Fibroblast of skin of right quadriceps (primary cell): Measurements from ENCODE around the gene MICAL3.
A peak's percentile ranks its signal among the peaks of the same experiment; 100 is the strongest.

ENCODE experiments used
- DNase-seq: peaks from one replicate; pipeline ENCODE4 v3.0.0-alpha.2; 2013

MICAL3 gene

GRCh38 chr22:17860220-17860965 is 164.0 kb downstream of the MICAL3 start:
- no peak for DNase-seq

GRCh38 chr22:17858033-17858432 is 166.3 kb downstream of the MICAL3 start:
- DNase-seq: no peak

- no peak for DNase-seq
Measured at GRCh38 chr22:17855572-17856290, 168.6 kb downstream of the MICAL3 start.

GRCh38 chr22:17853073-17853472 is 171.3 kb downstream of the MICAL3 start:
- DNase-seq: peak; percentile 61

- no peak for DNase-seq
Measured at GRCh38 chr22:17851759-17852158, 172.6 kb downstream of the MICAL3 start.

GRCh38 chr22:17847360-17848078 is 176.8 kb downstream of the MICAL3 start:
- DNase-seq: no peak

GRCh38 chr22:17846326-17846992 is 177.9 kb downstream of the MICAL3 start:
- peak; percentile 18 for DNase-seq

GRCh38 chr22:17845790-17846189 is 178.6 kb downstream of the MICAL3 start:
- DNase-seq: peak; percentile 19

GRCh38 chr22:17845327-17845726 is 179.0 kb downstream of the MICAL3 start:
- no peak for DNase-seq

GRCh38 chr22:17844150-17844549 is 180.2 kb downstream of the MICAL3 start:
- no peak for DNase-seq

- DNase-seq: no peak
Measured at GRCh38 chr22:17842386-17842785, 182.0 kb downstream of the MICAL3 start.

- DNase-seq: no peak
Measured at GRCh38 chr22:17841836-17842235, 182.5 kb downstream of the MICAL3 start.

- no peak for DNase-seq
Measured at GRCh38 chr22:17838180-17838865, 186.0 kb downstream of the MICAL3 start.

- no peak for DNase-seq
Measured at GRCh38 chr22:17836992-17837742, 187.2 kb downstream of the MICAL3 start.

- DNase-seq: no peak
Measured at GRCh38 chr22:17835256-17835655, 189.1 kb downstream of the MICAL3 start.

GRCh38 chr22:17833489-17833888 is 190.9 kb downstream of the MICAL3 start:
- no peak for DNase-seq

- DNase-seq: no peak
Measured at GRCh38 chr22:17832665-17833064, 191.7 kb downstream of the MICAL3 start.

- no peak for DNase-seq
Measured at GRCh38 chr22:17831501-17832251, 192.7 kb downstream of the MICAL3 start.

- DNase-seq: peak; percentile 72
Measured at GRCh38 chr22:17830043-17830961, 194.1 kb downstream of the MICAL3 start.

- DNase-seq: peak; percentile 20
Measured at GRCh38 chr22:17829695-17830042, 194.7 kb downstream of the MICAL3 start.
